MCF 10A (cell line): Measurements from ENCODE around the gene CTXN3. TPM values are rescaled to one million over a fixed set of nuclear protein-coding genes. Genes with fewer than 3 reads are reported as not detected.

Experiments used
- BruUV-seq: library from RNA; stranded (reverse); fragments of 400-500 nt; replicated peaks from 2 replicates; lab custom pipeline; 2021; lab: Mats Ljungman, UMichigan
- CTCF ChIA-PET: fragments of 300-600 bp; sonication (Branson Sonifier 250); formaldehyde crosslinking; extraction: SDS; loops from one replicate; lab custom pipeline; 2021; ENCODE audit warnings: antibody characterized with exemption, inconsistent platforms; lab: Yijun Ruan, JAX
- POLR2A ChIA-PET: fragments of 300-600, 350-650 bp; sonication (Branson Sonifier 250); formaldehyde crosslinking; extraction: SDS; loops from one replicate; lab custom pipeline; 2020; ENCODE audit warnings: antibody characterized with exemption, inconsistent platforms; lab: Yijun Ruan, JAX
- DNase-seq: peaks from one replicate; pipeline ENCODE4 v3.0.0-alpha.2; 2018; ENCODE audit not compliant: unreplicated experiment
- H3K27ac Mint-ChIP-seq: one replicate; pipeline ENCODE4 v1.8.0; 2022; ENCODE audit warnings: mild to moderate bottlenecking, low read depth, mixed read lengths; ENCODE audit not compliant: unreplicated experiment
- H3K27me3 Mint-ChIP-seq: one replicate; pipeline ENCODE4 v1.8.0; 2022; ENCODE audit warnings: mixed read lengths; ENCODE audit not compliant: insufficient read depth, unreplicated experiment
- H3K36me3 Mint-ChIP-seq: one replicate; pipeline ENCODE4 v1.8.0; 2022; ENCODE audit warnings: mild to moderate bottlenecking, moderate library complexity, mixed read lengths; ENCODE audit not compliant: insufficient read depth, unreplicated experiment
- H3K4me1 Mint-ChIP-seq: one replicate; pipeline ENCODE4 v1.8.0; 2022; ENCODE audit warnings: mixed read lengths; ENCODE audit not compliant: insufficient read depth, unreplicated experiment
- H3K4me3 Mint-ChIP-seq: one replicate; pipeline ENCODE4 v1.8.0; 2022; ENCODE audit warnings: mild to moderate bottlenecking, moderate library complexity, mixed read lengths; ENCODE audit not compliant: unreplicated experiment
- H3K9me3 Mint-ChIP-seq: one replicate; pipeline ENCODE4 v1.8.0; 2022; ENCODE audit warnings: mixed read lengths; ENCODE audit not compliant: unreplicated experiment
- intact Hi-C: fragments of 100-400 bp; cut with micrococcal nuclease; formaldehyde crosslinking; loops from 2 replicates; pipeline ENCODE4 v1.14.1; 2022
- total RNA-seq: library from RNA; stranded (reverse); gene quantifications from 2 replicates; pipeline ENCODE4 v1.2.3, GENCODE V29; 2022
- TF ChIP-seq, protein P1 (sequence below): fragments of 200-600 bp; IDR thresholded peaks from one replicate; pipeline ENCODE4 v1.8.0; 2022; ENCODE audit warnings: antibody characterized with exemption, mild to moderate bottlenecking; ENCODE audit not compliant: unreplicated experiment

CTXN3 gene
- total RNA-seq, 1 experiment from 2014 or later, result not detected

DNA sequence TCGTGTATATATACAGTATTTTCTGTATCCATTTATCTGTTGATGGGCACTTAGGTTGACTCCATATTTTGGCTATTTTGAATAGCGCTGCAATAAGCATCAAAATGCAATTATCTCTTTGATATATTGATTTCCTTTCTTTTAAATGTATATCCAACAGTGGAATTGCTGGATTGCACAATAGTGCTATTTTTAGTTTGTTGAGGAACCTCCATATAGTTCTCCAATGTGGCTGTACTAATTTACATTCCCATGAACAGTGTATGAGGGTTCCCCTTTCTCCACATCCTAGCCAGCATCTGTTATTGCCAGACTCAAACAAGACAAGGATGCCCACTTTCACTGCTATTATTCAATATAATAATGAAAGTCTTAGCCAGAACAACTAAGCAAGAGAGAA lies 9.1 kb upstream of the CTXN3 start:
- intact Hi-C loops, result no loop called here
- no TSS peak for BruUV-seq
- Mint-ChIP-seq H3K27ac (no peak overlapping the region), H3K9me3 (no peaks in the 10 kb centered on the region), H3K4me3 (no peak overlapping the region), H3K36me3 (no peaks in the 10 kb centered on the region), H3K27me3 (peaks cover 11% of the 10 kb centered on the region), H3K4me1 (no peaks in the 10 kb centered on the region)
- CTCF ChIA-PET, result interaction anchor here (0.7 kb wide), 1 partner anchor 272 kb away, joined by 3 read pairs; no protein-coding TSS in a partner anchor
- POLR2A ChIA-PET, result interaction anchor here (1.4 kb wide), 1 partner anchor 8 kb away, joined by 3 read pairs; no protein-coding TSS in a partner anchor
- TF ChIP-seq, protein P1, sequence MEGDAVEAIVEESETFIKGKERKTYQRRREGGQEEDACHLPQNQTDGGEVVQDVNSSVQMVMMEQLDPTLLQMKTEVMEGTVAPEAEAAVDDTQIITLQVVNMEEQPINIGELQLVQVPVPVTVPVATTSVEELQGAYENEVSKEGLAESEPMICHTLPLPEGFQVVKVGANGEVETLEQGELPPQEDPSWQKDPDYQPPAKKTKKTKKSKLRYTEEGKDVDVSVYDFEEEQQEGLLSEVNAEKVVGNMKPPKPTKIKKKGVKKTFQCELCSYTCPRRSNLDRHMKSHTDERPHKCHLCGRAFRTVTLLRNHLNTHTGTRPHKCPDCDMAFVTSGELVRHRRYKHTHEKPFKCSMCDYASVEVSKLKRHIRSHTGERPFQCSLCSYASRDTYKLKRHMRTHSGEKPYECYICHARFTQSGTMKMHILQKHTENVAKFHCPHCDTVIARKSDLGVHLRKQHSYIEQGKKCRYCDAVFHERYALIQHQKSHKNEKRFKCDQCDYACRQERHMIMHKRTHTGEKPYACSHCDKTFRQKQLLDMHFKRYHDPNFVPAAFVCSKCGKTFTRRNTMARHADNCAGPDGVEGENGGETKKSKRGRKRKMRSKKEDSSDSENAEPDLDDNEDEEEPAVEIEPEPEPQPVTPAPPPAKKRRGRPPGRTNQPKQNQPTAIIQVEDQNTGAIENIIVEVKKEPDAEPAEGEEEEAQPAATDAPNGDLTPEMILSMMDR, result no peak
- no peak for DNase-seq

DNA sequence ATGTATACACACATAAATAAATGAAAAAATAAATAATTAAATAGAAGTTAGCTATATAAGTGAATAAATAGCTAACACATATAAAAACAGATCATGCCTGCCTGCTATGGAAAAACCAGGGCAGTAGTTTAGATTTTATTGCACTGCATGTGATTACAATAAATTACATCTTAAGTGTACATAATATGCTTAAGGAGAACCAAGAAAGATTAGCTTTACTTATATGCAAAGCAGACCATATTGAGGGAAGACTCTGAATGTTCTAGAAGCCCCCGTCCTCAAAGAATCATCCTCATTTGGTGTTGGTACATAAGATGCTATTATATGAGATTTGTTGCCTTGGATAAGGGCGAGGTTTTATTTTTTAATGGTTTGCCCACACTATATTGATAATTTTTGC lies 5.9 kb upstream of the CTXN3 start:
- ChIA-PET CTCF (interaction anchor here (1.1 to 1.4 kb wide), 2 partner anchors 9 to 38 kb away, joined by 3 to 4 read pairs; no protein-coding TSS in a partner anchor), POLR2A (interaction anchor here (1.0 to 1.7 kb wide), 2 partner anchors 9 to 16 kb away, joined by 3 to 4 read pairs; no protein-coding TSS in a partner anchor)
- H3K4me1 Mint-ChIP-seq, result no peaks in the 10 kb centered on the region
- intact Hi-C loops, result no loop called here
- H3K9me3 Mint-ChIP-seq, result no peaks in the 10 kb centered on the region
- no TSS peak for BruUV-seq
- TF ChIP-seq, protein P1, result no peak
- H3K27ac Mint-ChIP-seq, result no peak overlapping the region
- no peak overlapping the region for H3K4me3 Mint-ChIP-seq
- no peaks in the 10 kb centered on the region for H3K36me3 Mint-ChIP-seq
- peaks cover 6% of the 10 kb centered on the region for H3K27me3 Mint-ChIP-seq
- DNase-seq, result no peak

DNA sequence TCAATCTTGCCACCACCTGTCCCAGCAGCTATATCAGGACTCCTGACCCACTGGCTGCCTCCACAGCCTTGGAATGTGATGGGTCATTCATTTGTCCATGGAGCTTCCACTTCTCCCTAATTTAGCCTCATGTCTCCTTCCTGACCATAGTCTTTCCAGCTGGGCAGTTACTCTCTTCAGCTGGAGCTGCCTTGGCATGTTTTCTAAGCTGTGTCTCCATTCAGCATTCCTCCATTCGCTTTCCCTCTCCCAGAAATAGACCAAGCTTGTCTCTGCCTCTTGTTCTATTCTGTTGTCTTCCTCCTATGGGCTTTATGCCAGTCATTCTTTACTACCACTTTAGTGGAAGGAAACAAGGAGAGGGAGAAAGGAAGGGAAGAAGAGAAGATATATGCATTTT lies 5.3 kb upstream of the CTXN3 start:
- H3K36me3 Mint-ChIP-seq, result no peaks in the 10 kb centered on the region
- no TSS peak for BruUV-seq
- DNase-seq, result no peak
- TF ChIP-seq, protein P1, result no peak
- no peaks in the 10 kb centered on the region for H3K27me3 Mint-ChIP-seq
- no peak overlapping the region for H3K4me3 Mint-ChIP-seq
- ChIA-PET CTCF (interaction anchor here (0.5 to 1.4 kb wide), 2 partner anchors 9 to 441 kb away, joined by 3 to 4 read pairs; no protein-coding TSS in a partner anchor), POLR2A (interaction anchor here (1.0 to 1.7 kb wide), 2 partner anchors 9 to 15 kb away, joined by 3 to 4 read pairs; no protein-coding TSS in a partner anchor)
- H3K4me1 Mint-ChIP-seq, result no peaks in the 10 kb centered on the region
- intact Hi-C loops, result no loop called here
- H3K27ac Mint-ChIP-seq, result no peak overlapping the region
- no peaks in the 10 kb centered on the region for H3K9me3 Mint-ChIP-seq

DNA sequence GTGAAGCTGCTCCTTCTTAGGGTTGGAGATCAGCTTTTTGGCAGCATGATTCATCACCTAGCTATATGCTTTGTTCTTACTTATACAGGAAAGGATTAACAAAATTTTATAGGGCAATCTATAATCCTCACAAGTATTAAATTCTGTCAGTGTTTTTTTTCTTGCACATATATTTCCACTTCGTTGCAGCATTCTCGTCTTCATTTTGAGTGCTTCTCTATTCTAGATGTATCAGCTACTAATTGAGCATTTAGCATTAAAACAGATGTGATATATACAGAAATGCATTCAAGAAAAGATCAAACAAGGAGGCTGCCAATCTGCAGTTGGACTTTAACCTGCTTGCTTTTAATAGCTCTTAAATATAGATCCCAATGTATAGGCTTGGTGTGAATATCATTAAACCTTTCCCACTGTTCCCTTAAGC lies 3.6 kb upstream of the CTXN3 start:
- no peak overlapping the region for H3K27ac Mint-ChIP-seq
- intact Hi-C loops, result no loop called here
- no peaks in the 10 kb centered on the region for H3K9me3 Mint-ChIP-seq
- BruUV-seq, result no TSS peak
- H3K4me3 Mint-ChIP-seq, result no peak overlapping the region
- TF ChIP-seq, protein P1, result no peak
- POLR2A ChIA-PET, result interaction anchor here (0.8 to 2.5 kb wide), 4 partner anchors 8 to 28 kb away, joined by 3 to 8 read pairs (median 4); no protein-coding TSS in a partner anchor
- no peaks in the 10 kb centered on the region for H3K27me3 Mint-ChIP-seq
- H3K4me1 Mint-ChIP-seq, result peaks cover 1% of the 10 kb centered on the region
- no peak for DNase-seq
- CTCF ChIA-PET, result interaction anchor here (0.7 to 2.0 kb wide), 4 partner anchors 13 to 230 kb away, joined by 3 to 7 read pairs (median 4); no protein-coding TSS in a partner anchor
- no peaks in the 10 kb centered on the region for H3K36me3 Mint-ChIP-seq
